ENCODE data around the gene METAP1.
"Not testable (repeated sequence)": the region's sequence is repeated elsewhere in the genome, so short reads cannot be mapped to it uniquely, and the experiment has no call there.

Gene METAP1

DNA sequence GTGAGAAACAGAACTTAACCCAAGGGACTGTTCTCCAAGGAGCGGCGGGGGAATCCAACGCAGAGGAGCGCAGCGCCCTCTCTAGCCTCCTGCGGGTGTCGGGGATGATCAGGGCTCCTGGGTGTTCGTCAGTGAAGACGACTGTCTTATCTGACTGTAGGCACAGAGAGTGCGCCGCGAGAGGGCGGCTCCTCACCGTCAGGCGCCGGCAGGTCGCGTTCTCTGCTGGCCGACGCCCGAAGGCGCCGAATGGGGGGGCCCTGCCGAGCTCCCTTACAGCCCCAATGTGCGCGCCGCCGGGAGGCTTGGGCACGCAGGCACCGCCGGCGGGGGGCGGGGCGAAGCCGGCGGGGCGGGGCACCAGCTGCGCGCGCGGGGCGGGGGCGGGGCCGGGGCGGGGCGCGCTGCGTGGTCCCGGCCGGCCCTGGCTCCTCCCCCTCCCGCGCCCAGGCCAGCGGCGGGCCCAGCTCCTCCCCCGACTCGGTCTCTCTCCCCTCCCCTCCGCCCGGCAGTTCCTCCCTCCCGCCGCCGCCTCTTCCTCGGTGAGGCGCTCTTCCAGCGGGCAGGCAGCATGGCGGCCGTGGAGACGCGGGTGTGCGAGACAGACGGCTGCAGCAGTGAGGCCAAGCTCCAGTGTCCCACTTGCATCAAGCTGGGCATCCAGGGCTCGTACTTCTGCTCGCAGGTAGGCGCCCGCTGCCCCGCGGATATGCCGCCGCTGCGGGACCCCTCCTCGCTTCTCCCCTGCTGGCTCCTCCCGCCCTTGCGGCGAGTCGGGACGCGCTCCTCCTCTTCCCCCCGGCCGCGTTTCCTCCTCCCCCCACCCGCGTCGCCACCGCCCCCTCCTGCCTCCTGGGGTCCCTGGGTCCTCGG, at the start of gene METAP1:
TSS of gene METAP1 (plus strand) at position 539 of the 873 bp plus-strand sequence. CDS start at position 572, 33 bp downstream.
- peak; percentile 85 for DNase-seq

DNA sequence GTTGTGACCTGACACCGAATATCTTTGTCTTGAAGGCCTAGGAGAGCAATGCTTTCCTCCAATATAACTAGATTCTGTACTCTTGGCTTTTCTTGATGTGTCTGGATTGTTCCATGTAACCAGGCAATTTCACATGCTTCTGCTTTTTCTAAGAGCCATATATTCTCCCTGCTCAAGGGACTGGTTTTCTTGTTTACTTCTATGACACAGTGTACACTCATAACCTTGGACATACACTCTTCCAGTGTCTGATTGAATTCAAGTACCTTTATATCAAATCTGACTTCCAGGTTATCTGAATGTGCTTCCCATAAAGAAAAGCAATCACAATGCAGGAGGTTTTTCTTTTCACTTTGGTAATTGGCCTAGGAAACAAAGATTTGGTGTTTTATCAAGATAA, 49.2 kb upstream of the METAP1 start:
- DNase-seq, result no peak

DNA sequence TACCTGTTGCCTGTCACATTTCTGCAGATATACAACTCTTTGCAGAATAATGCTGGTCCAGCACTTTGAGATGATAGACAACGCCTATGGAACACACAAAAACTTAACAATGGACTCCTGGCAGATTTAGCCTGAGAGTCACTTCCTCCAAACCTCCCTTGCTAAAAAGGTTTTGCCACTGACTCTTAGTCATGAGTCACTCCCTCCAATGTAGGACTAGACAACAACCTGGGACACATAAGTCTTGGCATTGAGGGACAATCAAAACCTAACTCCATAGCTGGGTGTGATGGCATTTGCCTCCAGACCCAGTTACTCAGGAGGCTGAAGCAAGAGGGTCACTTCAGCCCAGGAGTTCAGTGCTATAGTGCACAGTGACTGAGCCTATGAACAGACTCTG, 44.6 kb upstream of the METAP1 start:
- DNase-seq, result no peak

DNA sequence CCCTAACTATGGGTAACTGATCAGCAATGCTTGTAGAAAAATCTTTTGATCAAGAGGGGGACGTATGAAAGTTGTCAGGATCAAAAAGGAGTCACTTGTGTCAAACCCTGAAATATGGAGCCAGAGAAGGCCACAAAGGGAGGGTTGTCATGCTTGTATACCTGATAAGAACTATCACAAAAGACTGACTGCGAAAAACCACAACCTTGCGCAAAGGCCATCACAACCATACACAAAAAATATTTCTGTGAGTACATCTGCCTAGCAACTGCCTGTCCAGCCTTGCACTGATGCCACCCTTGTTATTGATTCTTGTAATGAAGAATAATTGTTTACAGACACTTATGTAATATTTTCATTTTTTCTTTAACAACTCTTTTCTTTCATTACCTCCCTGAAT, 43.8 kb upstream of the METAP1 start:
- no peak for DNase-seq

DNA sequence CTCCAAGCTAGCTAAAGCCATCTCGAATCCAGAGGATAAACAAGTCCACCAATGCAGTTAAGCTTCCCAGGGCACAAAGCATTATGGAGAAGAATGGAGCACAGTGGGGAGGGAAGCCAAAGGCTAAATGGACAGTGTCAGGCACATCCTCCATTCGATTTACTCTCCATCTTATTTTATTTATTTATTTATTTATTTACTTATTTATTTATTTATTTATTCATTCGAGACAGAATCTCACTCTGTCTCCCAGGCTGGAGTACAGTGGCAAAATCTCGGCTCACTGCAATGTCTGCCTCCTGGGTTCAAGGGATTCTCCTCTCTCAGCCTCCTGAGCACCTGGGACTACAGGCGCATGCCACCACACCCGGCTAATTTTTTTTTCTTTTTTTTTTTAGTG, 40.3 kb upstream of the METAP1 start:
- DNase-seq, result no peak

DNA sequence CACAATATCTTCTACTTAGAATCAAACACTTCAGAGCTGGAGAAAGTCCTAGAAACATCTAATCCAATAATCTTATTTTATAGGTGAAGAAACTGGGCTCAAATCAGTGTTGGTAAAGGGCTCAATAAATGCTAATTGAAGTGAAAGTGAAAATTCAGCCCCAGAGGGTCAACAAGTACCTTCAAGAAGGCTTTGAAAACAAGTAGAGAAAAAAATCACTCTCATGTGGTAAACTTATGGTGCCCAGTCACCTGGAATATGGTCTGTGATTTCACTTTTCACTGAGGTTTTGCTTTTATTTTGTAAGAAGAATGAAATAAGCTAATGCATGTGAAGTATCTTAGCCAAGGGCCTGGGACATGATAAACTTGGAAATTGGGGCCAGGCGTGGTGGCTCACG, 37.5 kb upstream of the METAP1 start:
- DNase-seq, result no peak

DNA sequence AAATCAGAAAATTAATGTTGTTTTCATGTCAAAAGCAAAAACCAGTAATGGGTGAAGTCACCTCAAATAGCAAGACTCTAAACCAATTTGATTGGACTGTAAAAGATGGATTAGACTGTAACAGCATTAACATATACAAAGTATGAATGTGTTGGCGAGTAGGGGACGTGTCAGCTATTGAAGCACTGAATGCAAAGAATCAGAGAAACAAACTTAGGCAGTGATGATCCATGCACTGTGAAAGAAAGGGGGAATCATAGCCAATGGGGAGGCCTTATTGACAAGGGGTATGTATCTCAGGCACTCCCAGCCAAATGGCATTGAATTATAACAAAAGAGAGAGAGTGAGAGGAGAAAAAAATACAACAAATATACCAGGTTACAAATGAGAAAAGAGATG, 36.1 kb upstream of the METAP1 start:
- no peak for DNase-seq

DNA sequence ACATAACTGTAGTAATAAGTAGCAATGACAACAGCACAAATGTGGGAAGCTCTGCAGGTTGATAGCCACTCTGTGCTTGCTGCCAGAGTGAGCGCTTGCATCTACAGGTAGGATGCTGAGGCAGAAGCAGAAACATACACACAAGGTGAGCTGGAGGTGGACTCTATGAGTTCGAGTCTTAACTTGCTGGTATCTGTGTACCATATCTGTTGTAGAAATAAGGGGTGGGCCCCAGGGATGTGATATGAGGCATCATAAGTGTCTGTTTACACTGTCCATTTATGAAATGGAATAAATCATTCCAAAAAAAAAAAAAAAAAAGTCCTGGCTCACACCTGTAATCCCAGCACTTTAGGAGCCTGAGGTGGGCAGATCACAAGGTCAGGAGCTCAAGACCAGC, 33.8 kb upstream of the METAP1 start:
- no peak for DNase-seq

DNA sequence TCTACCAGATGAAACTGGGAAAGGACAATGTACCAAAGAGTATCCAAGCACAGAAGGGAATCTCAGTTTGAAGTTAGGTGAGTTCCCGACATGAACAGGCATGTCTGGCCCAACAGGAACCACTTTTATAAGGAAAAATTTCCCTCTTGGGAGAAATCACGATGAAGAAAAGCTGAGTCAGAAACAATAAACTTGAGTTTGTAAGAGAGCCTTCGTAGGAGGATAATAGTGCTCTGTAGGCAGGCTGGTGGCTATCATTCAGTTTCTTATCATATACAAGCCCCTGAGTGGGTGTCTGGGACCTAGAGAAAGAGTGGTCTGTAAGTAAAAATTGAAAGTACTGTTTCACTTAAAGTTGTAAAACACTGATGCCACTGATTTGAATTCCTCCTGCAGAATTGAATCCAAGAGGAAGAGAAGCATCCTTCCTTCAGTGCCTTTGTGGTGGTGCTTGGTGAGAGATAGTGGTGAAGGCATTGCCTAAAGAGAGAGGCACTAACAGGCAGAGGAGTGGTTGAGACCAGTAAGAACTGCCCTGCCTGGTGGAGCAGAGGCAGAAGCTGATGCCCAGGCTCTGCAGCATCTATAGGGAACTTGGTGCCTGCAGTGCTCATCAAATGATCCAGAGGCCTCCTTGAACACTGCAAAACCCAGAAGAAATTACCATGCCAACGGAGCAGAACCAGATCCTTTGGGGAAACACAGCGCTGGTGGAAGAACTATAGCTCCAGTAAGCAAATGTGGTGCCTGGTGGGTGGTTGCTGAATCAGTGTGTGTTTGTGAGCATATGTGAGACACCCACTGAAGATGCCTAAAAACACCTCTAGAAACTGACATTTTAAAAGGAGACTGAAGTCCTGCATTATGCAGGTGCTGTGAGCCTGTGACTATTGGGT, 31.7 kb upstream of the METAP1 start:
- no peak for DNase-seq

DNA sequence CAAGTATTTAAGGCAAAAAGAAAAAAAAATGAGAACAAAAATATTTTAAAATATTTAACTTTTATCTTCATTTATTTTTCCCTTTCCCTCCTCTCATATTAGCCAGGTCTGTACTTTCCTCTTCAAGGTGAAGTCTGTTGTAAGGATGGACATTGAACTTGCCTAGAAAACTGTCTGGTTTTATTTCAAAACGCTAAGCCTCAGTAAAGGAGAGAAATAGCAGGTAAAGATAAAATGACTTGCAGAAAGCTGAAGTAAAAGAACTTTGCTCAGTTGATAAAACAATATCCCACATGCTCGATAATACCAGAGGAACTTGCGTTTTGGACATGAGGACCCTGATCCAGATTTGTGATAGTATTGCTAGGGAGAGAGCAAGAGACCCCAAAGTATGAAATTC, 28.6 kb upstream of the METAP1 start:
- DNase-seq, result no peak

DNA sequence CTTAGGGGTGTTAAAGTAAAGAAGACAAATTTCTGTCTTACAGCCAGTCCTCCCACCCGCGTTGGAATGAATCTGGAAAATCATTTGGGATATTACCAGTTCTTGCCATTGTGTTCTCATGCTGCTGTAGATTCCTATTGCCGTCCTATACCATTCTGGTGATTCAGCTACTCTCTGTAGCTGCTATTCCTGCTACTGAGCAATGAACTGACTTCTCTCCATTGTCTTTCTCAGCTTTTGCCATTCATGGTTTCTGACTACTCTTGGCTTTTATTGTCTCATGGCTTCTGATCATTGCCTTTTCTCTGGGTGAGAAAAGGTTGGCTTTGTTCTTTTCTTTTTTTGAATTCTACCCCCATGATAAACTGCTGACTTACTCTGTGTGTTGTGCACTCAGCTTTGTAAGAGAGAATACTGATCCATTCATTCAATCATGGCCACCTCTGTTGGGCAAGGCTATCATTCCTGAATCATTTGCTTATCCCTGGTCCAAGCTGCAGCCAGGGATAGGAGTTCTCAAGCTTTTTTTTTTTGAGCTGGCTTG, 27.7 kb upstream of the METAP1 start:
- DNase-seq, result no peak

DNA sequence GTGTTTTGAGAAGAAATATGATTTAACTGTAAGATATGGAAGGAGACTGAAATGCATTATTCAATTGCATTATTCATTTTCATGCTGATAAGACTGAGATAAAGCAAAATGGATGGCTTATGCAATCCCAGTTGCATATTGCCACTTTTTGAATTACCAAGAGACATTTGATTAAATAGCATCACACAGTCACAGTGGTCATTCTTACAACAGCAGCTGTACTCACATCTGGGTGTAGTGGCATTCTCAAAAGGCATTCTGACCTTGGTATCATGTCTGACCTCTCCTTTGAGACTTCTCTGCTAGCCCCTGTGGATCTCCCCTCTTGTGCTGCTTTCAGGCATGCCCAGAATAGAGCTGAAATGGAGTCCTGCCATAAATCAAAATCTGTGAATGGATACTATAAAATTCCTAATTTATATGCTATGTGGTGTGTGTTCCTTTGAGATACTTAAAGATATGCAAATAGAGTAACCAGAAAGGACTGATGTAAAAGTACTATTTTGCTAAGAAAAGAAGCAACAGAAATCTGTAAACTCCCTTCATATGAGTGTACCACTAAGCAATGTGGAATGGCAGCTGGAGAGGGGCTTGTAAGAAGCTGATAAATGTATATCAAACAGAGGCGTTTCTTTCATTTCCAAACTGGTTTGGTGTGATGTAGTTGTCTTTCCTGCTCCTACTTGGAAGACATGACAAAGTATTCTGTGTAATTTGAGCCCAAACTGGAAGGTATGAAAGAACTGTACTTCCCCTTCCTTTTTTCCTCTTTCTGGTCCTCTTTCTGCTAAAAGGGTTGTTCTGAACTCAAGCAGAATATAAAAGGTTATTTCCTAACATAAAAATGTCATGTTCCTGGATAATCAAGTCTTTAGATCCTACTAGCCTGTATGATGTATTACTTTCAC, 25.4 kb upstream of the METAP1 start:
- DNase-seq, result no peak

DNA sequence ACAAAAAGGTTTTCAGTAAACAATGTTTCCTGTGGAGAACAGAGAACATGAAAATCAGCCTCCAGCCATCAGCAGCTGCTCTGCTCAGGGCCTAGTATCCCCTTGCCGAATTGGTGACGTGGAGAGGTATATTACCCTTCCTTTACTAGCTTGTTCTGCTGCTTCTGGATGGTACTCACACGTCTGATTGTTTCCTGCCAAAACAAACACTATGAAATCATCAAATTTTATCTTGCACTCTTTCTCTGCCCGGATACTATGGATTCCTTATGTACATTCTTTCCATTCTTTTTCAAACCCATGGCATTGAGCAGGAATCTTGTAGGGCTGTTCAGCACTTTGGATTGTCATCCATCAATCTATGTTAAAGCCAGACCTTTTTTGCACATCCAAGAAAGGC, 18.8 kb upstream of the METAP1 start:
- no peak for DNase-seq

DNA sequence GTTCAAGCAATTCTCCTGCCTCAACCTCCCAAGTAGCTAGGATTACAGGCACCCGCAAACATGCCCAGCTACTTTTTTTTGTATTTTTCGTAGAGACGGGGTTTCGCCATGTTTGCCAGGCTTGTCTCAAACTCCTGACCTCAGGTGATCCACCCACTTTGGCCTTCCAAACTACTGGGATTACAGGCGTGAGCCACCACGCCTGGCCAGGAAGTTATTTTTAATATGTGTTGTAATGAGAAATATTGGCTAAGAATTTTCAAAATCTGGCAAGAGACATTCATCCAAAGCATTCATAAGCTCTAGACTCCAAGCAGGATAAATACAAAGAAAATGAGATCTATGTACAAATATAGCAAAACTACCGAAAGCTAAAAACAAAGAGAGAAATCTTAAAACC, 18.0 kb upstream of the METAP1 start:
- no peak for DNase-seq

DNA sequence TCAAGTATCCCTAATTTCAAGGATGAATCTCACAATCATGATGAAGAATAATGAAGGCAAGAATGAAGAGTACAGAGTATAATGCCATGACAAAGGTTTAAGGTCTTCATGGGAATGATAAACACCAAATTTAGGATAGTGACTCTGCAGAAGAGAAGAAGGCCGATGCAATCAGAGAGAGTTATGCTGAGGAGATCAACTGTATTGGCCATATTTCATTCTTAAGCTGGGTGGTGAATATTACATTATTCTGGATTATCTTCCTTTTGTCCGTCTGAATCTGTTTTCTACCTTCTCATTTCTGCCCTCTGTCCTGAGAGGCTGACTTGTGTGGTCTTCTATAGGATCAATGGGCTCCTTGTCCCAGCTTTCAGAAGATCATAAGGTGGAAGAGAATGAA, 7.8 kb upstream of the METAP1 start:
- no peak for DNase-seq

DNA sequence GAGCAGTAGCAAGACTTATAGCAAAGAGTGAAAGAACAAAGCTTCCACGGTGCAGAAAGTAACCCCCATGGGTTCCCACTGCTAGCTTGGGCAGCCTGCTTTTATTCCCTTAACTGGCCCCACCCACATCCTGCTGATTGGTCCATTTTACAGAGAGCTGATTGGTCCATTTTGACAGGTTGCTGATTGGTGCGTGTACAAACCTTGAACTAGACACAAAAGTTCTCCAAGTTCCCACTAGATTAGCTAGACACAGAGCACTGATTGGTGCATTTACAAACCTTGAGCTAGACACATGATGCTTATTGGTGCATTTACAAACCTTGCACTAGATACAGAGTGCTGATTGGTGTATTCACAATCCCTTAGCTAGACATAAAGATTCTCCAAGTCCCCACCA, 2.7 kb upstream of the METAP1 start:
- not testable (repeated sequence) for DNase-seq

DNA sequence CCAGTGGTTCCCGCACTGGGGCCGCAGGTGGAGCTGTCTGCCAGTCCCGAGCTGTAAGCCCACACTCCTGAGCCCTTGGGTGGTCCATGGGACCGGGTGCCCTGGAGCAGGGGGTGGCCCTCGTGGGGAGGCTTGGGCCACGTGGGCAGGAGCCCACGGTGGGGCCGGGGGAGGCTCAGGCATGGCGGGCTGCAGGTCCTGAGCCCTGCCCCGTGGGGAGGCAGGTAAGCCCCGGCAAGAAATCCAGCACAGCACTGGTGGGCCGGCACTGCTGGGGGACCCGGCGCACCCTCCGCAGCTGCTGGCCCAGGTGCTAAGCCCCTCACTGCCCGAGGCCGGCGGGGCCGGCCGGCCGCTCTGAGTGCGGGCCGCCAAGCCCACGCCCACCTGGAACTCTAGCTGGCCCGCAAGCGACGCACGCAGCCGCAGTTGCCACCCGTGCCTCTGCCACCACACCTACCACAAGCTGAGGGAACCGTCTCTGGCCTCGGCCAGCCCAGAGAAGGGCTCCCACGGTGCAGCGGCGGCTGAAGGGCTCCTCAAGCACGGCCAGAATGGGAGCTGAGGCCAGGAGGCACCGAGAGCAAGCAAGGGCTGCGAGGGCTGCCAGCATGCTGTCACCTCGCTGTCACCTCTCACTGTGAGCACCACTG, 2.0 kb upstream of the METAP1 start:
- DNase-seq, result no peak

DNA sequence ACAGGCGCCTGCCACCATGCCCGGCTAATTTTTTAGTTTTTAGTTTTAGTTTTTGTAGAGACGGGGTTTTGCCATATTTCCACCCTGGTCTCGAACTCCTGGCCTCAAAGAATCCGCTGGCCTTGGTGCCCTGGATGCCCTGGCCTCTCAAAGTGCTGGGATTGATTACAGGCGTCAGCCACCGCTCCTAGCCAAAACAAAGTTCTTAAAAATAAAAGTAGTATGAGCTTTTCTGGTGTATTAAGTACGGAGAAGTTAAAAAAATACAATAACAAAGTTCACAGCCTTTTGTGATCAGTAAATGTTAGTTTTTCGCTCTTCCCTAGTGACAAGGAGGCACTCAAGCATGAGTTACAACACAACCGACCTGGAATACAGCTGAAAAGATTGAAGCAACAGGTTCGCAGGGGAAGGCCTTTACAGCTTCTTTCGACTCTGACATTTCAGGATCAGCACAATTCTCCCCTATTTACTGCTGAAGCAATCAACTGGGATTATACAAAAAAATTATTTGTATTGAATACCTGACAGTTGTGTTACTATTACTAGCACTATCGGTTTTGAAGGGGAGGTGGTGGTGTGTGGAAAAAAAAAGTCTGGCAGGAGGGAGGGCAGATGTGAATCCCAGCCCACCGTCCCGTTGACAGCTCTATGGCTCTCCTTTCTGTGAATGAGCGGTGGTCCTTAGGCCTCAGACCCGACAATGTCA, 893 bp upstream of the METAP1 start:
- no peak for DNase-seq

DNA sequence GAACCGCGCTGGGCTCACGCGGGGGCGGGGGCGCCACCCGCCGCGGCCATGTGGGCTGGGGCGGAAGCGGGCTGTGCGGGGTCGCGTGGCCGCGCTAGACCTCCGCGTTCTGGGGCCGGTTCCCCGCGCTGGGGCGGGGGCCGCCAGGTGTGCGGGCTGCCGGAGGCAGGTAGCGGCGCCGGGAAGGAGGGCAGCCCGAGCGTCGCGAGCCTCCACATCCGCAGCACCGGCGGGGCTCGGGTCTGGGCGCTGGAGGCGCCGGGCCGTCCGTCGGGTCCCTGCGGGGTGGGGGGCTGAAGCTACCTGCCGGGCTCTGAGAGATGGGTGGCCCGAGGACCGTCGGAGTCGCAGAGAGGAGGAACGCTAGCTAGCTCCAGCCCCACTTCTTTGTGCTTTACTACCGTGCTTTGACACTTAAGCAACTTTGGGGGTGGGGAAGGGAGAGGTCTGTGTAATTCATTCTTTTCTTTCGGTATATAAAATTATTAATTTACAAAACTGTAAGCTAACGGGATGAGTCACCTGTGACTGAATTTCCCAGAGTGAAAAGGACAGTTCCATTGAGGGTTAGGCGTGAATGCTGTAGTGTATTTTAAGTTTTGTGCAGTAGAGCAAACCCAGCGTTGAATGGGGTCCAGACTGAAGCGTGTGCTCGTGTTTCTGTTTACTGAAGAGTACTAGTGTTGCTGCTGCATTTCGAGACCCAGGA, 689 bp downstream of the METAP1 start:
- DNase-seq, result peak; percentile 34

DNA sequence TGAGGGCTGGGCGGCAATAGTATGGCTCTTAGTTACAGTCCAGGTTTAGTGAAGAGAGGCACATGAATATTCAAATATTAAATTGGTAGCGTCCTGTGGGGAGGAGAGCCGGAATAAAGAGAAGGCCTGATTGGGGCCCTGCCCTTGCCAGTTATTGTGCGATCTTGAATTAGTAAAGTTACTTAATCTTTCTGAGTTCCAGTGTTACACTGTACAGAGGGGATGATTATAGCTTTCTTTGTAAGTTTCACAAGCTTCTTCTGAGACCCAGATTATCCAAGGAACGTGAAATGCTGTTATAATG, 1.2 kb downstream of the METAP1 start:
- no peak for DNase-seq

DNA sequence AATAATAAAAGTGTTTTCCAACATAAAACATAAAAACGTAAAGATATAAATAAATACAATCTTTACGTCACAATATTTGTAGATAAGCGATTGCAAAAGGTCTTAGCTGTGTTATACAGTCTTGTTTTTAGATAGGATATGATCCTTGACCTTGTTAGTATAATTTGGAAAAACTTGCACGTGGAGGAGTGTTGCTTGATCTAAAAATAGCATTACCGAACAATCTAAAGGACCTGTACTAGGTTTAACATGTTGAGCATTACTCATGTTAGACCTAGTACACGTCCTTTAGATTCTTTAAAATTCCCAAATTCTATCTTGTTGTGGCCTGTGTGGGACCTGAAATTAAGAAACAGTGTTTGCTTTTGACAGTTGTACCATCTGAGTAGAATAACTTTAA, 1.6 kb downstream of the METAP1 start:
- DNase-seq, result no peak
